Hepatocyte (in vitro differentiated cells): ENCODE data around the gene ZNF480. TPM values are rescaled to one million over a fixed set of nuclear protein-coding genes. Genes with fewer than 3 reads are reported as not detected.
"Not testable (repeated sequence)": the region's sequence is repeated elsewhere in the genome, so short reads cannot be mapped to it uniquely, and the experiment has no call there.

ENCODE experiments used
- DNase-seq: peaks from one replicate; pipeline ENCODE4 v3.0.0-alpha.2; 2016; ENCODE audit warnings: low spot score
- H2AFZ ChIP-seq: fragments of 200-600 bp; sonication (generic); 2 replicates; pipeline ENCODE4 v1.6.0; 2016; ENCODE audit warnings: antibody characterized with exemption, mild to moderate bottlenecking
- H3K27ac ChIP-seq: fragments of 200-600 bp; sonication (generic); 2 replicates; pipeline ENCODE4 v1.5.1; 2016; ENCODE audit warnings: mild to moderate bottlenecking
- H3K27me3 ChIP-seq: fragments of 200-600 bp; sonication (generic); 2 replicates; pipeline ENCODE4 v1.6.1; 2016
- H3K36me3 ChIP-seq: fragments of 200-600 bp; sonication (generic); replicated peaks from 2 replicates; pipeline ENCODE4 v1.5.1; 2016; ENCODE audit warnings: low read depth; ENCODE audit not compliant: insufficient read depth
- H3K4me1 ChIP-seq: fragments of 200-600 bp; sonication (generic); 2 replicates; pipeline ENCODE4 v1.5.1; 2016; ENCODE audit warnings: mild to moderate bottlenecking, moderate library complexity; ENCODE audit not compliant: insufficient read depth
- H3K4me2 ChIP-seq: fragments of 200-600 bp; sonication (generic); 2 replicates; pipeline ENCODE4 v1.6.0; 2016
- H3K4me3 ChIP-seq: fragments of 200-600 bp; sonication (generic); 2 replicates; pipeline ENCODE4 v1.5.1; 2016; ENCODE audit warnings: mild to moderate bottlenecking
- H3K79me2 ChIP-seq: fragments of 200-600 bp; sonication (generic); 2 replicates; pipeline ENCODE4 v1.6.0; 2017; ENCODE audit warnings: mild to moderate bottlenecking
- H3K9me2 ChIP-seq: fragments of 200-600 bp; sonication (generic); replicated peaks from 2 replicates; pipeline ENCODE4 v1.6.0; 2017; ENCODE audit warnings: mild to moderate bottlenecking; ENCODE audit not compliant: insufficient read depth
- H3K9me3 ChIP-seq: fragments of 200-600 bp; sonication (generic); 2 replicates; pipeline ENCODE4 v1.5.1; 2016; ENCODE audit warnings: low read depth, mild to moderate bottlenecking
- H4K20me1 ChIP-seq: fragments of 200-600 bp; sonication (generic); 2 replicates; pipeline ENCODE4 v1.6.0; 2016; ENCODE audit warnings: mild to moderate bottlenecking; ENCODE audit not compliant: insufficient read depth, poor library complexity, severe bottlenecking
- CTCF ChIP-seq: fragments of 200-600 bp; sonication (generic); IDR thresholded peaks from 2 replicates; pipeline ENCODE4 v1.5.1; 2016; ENCODE audit warnings: antibody characterized with exemption, mild to moderate bottlenecking; ENCODE audit not compliant: poor library complexity
- EZH2 ChIP-seq: fragments of 200-600 bp; sonication (generic); IDR thresholded peaks from 2 replicates; pipeline ENCODE4 v1.6.1; 2016; ENCODE audit warnings: antibody characterized with exemption, mild to moderate bottlenecking, borderline replicate concordance
- EZH2phosphoT487 ChIP-seq: fragments of 200-600 bp; sonication (generic); IDR thresholded peaks from one replicate; pipeline ENCODE4 v1.6.1; 2018; ENCODE audit warnings: antibody characterized with exemption, mild to moderate bottlenecking, low read depth, moderate library complexity; ENCODE audit not compliant: unreplicated experiment, severe bottlenecking
- WGBS: methylation state at CpG from one replicate; pipeline ENCODE4 v1.1.6; 2016; ENCODE audit warnings: low lambda C conversion rate; ENCODE audit errors: missing lambda C conversion rate; 5-methylcytosine and 5-hydroxymethylcytosine counted together
- polyA plus RNA-seq: library from polyadenylated mRNA; unstranded; fragments of >200 nt; fragmentation: Nextera tagmentation; extraction: Ambion mirVana; gene quantifications from 2 replicates; pipeline ENCODE4 v1.2.1, GENCODE V29; 2016
- total RNA-seq: library from RNA; depleted of rRNA; stranded (reverse); fragments of >200 nt; gene quantifications from 2 replicates; pipeline ENCODE4 v1.2.3, GENCODE V29; 2014

Gene ZNF480
- total and polyA plus RNA-seq, 2 experiments from 2014 or later: 8.7 to 17.9 TPM

- Histone ChIP-seq H4K20me1 (peaks cover 6% of the 10 kb centered on the region), H3K27ac (no peak overlapping the region), H3K36me3 (no peaks in the 10 kb centered on the region), H3K4me1 (peaks cover 6% of the 10 kb centered on the region), H3K4me2 (no peak overlapping the region), H3K9me2 (no peaks in the 10 kb centered on the region), H3K9me3 (peaks cover 6% of the 10 kb centered on the region), H3K27me3 (no peaks in the 10 kb centered on the region), H2AFZ (no peak overlapping the region), H3K4me3 (no peak overlapping the region), H3K79me2 (peaks cover 100% of the 10 kb centered on the region)
- no peak for TF ChIP-seq CTCF
- TF ChIP-seq EZH2phosphoT487: no peak
- no peak for TF ChIP-seq EZH2
- WGBS: 84% methylated on average over 5 of the region's 5 CpGs
- no peak for DNase-seq
Measured at GRCh38 chr19:52275988-52276387, 21.0 kb upstream of the ZNF480 start.

GRCh38 chr19:52277471-52277870 lies 19.5 kb upstream of the ZNF480 start:
- Histone ChIP-seq H3K9me2 (no peaks in the 10 kb centered on the region), H3K36me3 (no peaks in the 10 kb centered on the region), H3K4me2 (no peak overlapping the region), H3K9me3 (peaks cover 6% of the 10 kb centered on the region), H3K27ac (no peak overlapping the region), H3K4me3 (no peak overlapping the region), H3K79me2 (peaks cover 99% of the 10 kb centered on the region), H2AFZ (no peak overlapping the region), H4K20me1 (peaks cover 6% of the 10 kb centered on the region), H3K27me3 (no peaks in the 10 kb centered on the region), H3K4me1 (no peaks in the 10 kb centered on the region)
- WGBS: 78% methylated on average over 6 of the region's 6 CpGs
- DNase-seq: no peak
- TF ChIP-seq EZH2phosphoT487 (no peak), EZH2 (no peak), CTCF (no peak)

GRCh38 chr19:52286256-52286655 lies 10.7 kb upstream of the ZNF480 start:
- H4K20me1 ChIP-seq: no peaks in the 10 kb centered on the region
- H2AFZ ChIP-seq: no peak overlapping the region
- WGBS: 78% methylated on average over 6 of the region's 6 CpGs
- H3K36me3 ChIP-seq: peaks cover 9% of the 10 kb centered on the region
- no peak overlapping the region for H3K4me2 ChIP-seq
- H3K4me3 ChIP-seq: no peak overlapping the region
- no peak for TF ChIP-seq EZH2
- no peak overlapping the region for H3K27ac ChIP-seq
- H3K4me1 ChIP-seq: no peaks in the 10 kb centered on the region
- no peaks in the 10 kb centered on the region for H3K27me3 ChIP-seq
- no peak for DNase-seq
- no peaks in the 10 kb centered on the region for H3K9me3 ChIP-seq
- no peaks in the 10 kb centered on the region for H3K9me2 ChIP-seq
- H3K79me2 ChIP-seq: peaks cover 18% of the 10 kb centered on the region

- H3K9me2 ChIP-seq: no peaks in the 10 kb centered on the region
- peaks cover 6% of the 10 kb centered on the region for H3K4me1 ChIP-seq
- no peaks in the 10 kb centered on the region for H3K27me3 ChIP-seq
- no peaks in the 10 kb centered on the region for H4K20me1 ChIP-seq
- H3K9me3 ChIP-seq: no peaks in the 10 kb centered on the region
- peaks cover 9% of the 10 kb centered on the region for H3K36me3 ChIP-seq
- 93% methylated on average over 3 of the region's 3 CpGs for WGBS
- TF ChIP-seq CTCF (no peak), EZH2 (no peak), EZH2phosphoT487 (no peak)
- no peak overlapping the region for H3K27ac ChIP-seq
- H3K4me2 ChIP-seq: no peak overlapping the region
- H2AFZ ChIP-seq: no peak overlapping the region
- H3K4me3 ChIP-seq: no peak overlapping the region
- DNase-seq: no peak
- H3K79me2 ChIP-seq: no peaks in the 10 kb centered on the region
Measured at GRCh38 chr19:52291781-52292180, 5.2 kb upstream of the ZNF480 start.

GRCh38 chr19:52292946-52293345 lies 4.0 kb upstream of the ZNF480 start:
- H3K4me3 ChIP-seq, H4K20me1 ChIP-seq, H3K27ac ChIP-seq, DNase-seq, H3K9me3 ChIP-seq, H3K27me3 ChIP-seq, H3K79me2 ChIP-seq, H3K9me2 ChIP-seq, H2AFZ ChIP-seq, H3K4me2 ChIP-seq, H3K36me3 ChIP-seq, H3K4me1 ChIP-seq: not testable (repeated sequence)
- 92% methylated on average over 6 of the region's 6 CpGs for WGBS
